WTC11 (cell line): ENCODE measurements around the gene DUOX2.

Experiments used
- ATF1 ChIP-seq: sonication (generic); formaldehyde crosslinking; IDR thresholded peaks from 2 replicates; pipeline ENCODE4 v1.8.1; 2023; ENCODE audit warnings: mild to moderate bottlenecking, moderate library complexity, missing genetic modification reagents
- ELF4 ChIP-seq: sonication (generic); formaldehyde crosslinking; IDR thresholded peaks from 2 replicates; pipeline ENCODE4 v1.8.1; 2022; ENCODE audit warnings: low read depth, mild to moderate bottlenecking, moderate library complexity, missing genetic modification reagents
- FOXJ3 ChIP-seq: sonication (generic); formaldehyde crosslinking; IDR thresholded peaks from 2 replicates; pipeline ENCODE4 v1.9.0; 2021; ENCODE audit warnings: missing genetic modification reagents, mild to moderate bottlenecking, borderline replicate concordance
- NFE2L1 ChIP-seq: sonication (generic); formaldehyde crosslinking; IDR thresholded peaks from 2 replicates; pipeline ENCODE4 v1.8.1; 2023; ENCODE audit warnings: missing genetic modification reagents
- TEAD4 ChIP-seq: sonication (generic); formaldehyde crosslinking; IDR thresholded peaks from 2 replicates; pipeline ENCODE4 v1.8.0; 2022; ENCODE audit warnings: mild to moderate bottlenecking, missing genetic modification reagents
- ZNF423 ChIP-seq: fragments of 250-450 bp; sonication (Bioruptor Pico); IDR thresholded peaks from 2 replicates; pipeline ENCODE4 v2.1.2; 2022; ENCODE audit warnings: mild to moderate bottlenecking, moderate library complexity
- TF ChIP-seq, protein P1 (sequence below): fragments of 200-600 bp; IDR thresholded peaks from 2 replicates; pipeline ENCODE4 v1.8.0; 2022; ENCODE audit warnings: antibody characterized with exemption
- TF ChIP-seq, protein P2 (sequence below): sonication (generic); formaldehyde crosslinking; IDR thresholded peaks from 2 replicates; pipeline ENCODE4 v1.8.1; 2023; ENCODE audit warnings: mild to moderate bottlenecking, missing genetic modification reagents, moderate library complexity
- TF ChIP-seq, protein P3 (sequence below): sonication (generic); formaldehyde crosslinking; IDR thresholded peaks from 2 replicates; pipeline ENCODE4 v1.8.1; 2022; ENCODE audit warnings: mild to moderate bottlenecking, moderate library complexity, missing genetic modification reagents

DNA sequence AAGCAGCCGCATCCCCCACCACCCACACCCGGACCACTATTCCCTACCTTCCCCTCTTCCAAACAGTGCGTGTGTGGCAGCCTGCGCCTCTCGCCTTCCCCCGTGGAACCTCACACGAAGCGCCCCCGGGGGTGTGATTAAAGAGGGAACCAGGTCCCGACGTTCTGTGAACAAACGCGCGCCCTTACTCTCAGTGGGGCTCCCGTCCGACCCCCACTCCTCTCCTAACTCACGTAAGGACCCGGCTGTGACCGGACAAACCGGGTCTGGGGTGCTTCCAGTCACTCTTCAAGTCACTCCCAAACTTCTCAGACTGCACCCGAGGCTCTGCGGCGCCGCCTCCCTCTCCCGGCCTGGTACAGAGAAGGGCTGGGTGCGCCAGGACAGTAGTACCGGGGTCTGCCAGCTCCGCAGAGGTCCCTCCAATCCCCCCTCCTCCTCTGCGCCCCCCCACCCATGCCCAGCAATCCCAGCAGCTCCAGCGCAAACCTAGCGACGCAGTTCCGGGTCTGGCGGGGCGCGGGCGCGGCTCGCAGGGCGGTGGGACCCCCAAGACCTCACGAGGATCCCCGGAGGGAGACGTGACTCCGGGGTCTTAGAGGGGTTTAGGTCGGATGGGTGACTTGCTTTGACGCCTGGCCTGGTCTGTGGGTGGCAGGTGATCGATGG lies 15.1 kb upstream of the DUOX2 start:
- TF ChIP-seq, protein P1, sequence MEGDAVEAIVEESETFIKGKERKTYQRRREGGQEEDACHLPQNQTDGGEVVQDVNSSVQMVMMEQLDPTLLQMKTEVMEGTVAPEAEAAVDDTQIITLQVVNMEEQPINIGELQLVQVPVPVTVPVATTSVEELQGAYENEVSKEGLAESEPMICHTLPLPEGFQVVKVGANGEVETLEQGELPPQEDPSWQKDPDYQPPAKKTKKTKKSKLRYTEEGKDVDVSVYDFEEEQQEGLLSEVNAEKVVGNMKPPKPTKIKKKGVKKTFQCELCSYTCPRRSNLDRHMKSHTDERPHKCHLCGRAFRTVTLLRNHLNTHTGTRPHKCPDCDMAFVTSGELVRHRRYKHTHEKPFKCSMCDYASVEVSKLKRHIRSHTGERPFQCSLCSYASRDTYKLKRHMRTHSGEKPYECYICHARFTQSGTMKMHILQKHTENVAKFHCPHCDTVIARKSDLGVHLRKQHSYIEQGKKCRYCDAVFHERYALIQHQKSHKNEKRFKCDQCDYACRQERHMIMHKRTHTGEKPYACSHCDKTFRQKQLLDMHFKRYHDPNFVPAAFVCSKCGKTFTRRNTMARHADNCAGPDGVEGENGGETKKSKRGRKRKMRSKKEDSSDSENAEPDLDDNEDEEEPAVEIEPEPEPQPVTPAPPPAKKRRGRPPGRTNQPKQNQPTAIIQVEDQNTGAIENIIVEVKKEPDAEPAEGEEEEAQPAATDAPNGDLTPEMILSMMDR = no peak
- TF ChIP-seq ZNF423 (CRISPR knock-in tag) (no peak), TEAD4 (CRISPR knock-in tag) (no peak), NFE2L1 (CRISPR knock-in tag) (no peak), FOXJ3 (CRISPR knock-in tag) (no peak), ELF4 (CRISPR knock-in tag) (no peak), ATF1 (CRISPR knock-in tag) (no peak)
- TF ChIP-seq, protein P2, sequence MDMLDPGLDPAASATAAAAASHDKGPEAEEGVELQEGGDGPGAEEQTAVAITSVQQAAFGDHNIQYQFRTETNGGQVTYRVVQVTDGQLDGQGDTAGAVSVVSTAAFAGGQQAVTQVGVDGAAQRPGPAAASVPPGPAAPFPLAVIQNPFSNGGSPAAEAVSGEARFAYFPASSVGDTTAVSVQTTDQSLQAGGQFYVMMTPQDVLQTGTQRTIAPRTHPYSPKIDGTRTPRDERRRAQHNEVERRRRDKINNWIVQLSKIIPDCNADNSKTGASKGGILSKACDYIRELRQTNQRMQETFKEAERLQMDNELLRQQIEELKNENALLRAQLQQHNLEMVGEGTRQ (CRISPR knock-in tag) = no peak
- TF ChIP-seq, protein P3, sequence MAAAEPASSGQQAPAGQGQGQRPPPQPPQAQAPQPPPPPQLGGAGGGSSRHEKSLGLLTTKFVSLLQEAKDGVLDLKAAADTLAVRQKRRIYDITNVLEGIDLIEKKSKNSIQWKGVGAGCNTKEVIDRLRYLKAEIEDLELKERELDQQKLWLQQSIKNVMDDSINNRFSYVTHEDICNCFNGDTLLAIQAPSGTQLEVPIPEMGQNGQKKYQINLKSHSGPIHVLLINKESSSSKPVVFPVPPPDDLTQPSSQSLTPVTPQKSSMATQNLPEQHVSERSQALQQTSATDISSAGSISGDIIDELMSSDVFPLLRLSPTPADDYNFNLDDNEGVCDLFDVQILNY = no peak
